NCI-H748 (cell line): ENCODE results near the gene CLIP2.
"Not testable (repeated sequence)": the region's sequence is repeated elsewhere in the genome, so short reads cannot be mapped to it uniquely, and the experiment has no call there.

Source experiments
- DNase-seq: peaks from one replicate; lab custom pipeline; 2025; ENCODE audit not compliant: unreplicated experiment; lab: John Stamatoyannopoulos, UW

The CLIP2 gene

GRCh38 chr7:74325210-74325565, 36.0 kb downstream of the CLIP2 start:
- no peak for DNase-seq

- no peak for DNase-seq
These were observed 40.0 kb downstream of the CLIP2 start for GRCh38 chr7:74329225-74329624.

- DNase-seq, result no peak
These were observed 43.4 kb downstream of the CLIP2 start for GRCh38 chr7:74332373-74333176.

- DNase-seq, result no peak
These were observed 44.8 kb downstream of the CLIP2 start for GRCh38 chr7:74334030-74334429.

GRCh38 chr7:74337926-74338325, 48.7 kb downstream of the CLIP2 start:
- no peak for DNase-seq

- no peak for DNase-seq
These were observed 49.3 kb downstream of the CLIP2 start for GRCh38 chr7:74338366-74339108.

- not testable (repeated sequence) for DNase-seq
These were observed 50.4 kb downstream of the CLIP2 start for GRCh38 chr7:74339648-74340047.

- no peak for DNase-seq
These were observed 54.3 kb downstream of the CLIP2 start for GRCh38 chr7:74343281-74344131.

- DNase-seq, result no peak
These were observed 54.9 kb downstream of the CLIP2 start for GRCh38 chr7:74344132-74344496.

- DNase-seq, result no peak
These were observed 55.6 kb downstream of the CLIP2 start for GRCh38 chr7:74344786-74345185.

- DNase-seq, result no peak
These were observed 56.8 kb downstream of the CLIP2 start for GRCh38 chr7:74345970-74346369.

- DNase-seq, result no peak
These were observed 60.4 kb downstream of the CLIP2 start for GRCh38 chr7:74349621-74350020.

GRCh38 chr7:74350751-74351150, 61.5 kb downstream of the CLIP2 start:
- no peak for DNase-seq

- DNase-seq, result no peak
These were observed 62.6 kb downstream of the CLIP2 start for GRCh38 chr7:74351836-74352235.

- DNase-seq, result not testable (repeated sequence)
These were observed 63.4 kb downstream of the CLIP2 start for GRCh38 chr7:74352551-74353138.

GRCh38 chr7:74354009-74354408, 64.8 kb downstream of the CLIP2 start:
- no peak for DNase-seq

GRCh38 chr7:74355091-74355490, 65.9 kb downstream of the CLIP2 start:
- DNase-seq, result no peak

- DNase-seq, result no peak
These were observed 67.5 kb downstream of the CLIP2 start for GRCh38 chr7:74356589-74357315.

GRCh38 chr7:74360008-74360407, 70.8 kb downstream of the CLIP2 start:
- DNase-seq, result no peak

GRCh38 chr7:74362266-74362665, 73.1 kb downstream of the CLIP2 start:
- no peak for DNase-seq

GRCh38 chr7:74364061-74364460, 74.9 kb downstream of the CLIP2 start:
- no peak for DNase-seq
